Measurements from ENCODE around the gene ARL16. TPM values are rescaled to one million over a fixed set of nuclear protein-coding genes. Genes with fewer than 3 reads are reported as not detected.

Gene ARL16
- total and polyA plus RNA-seq, 4 donors: 7.9 to 24.3 (median 11.3) TPM

DNA sequence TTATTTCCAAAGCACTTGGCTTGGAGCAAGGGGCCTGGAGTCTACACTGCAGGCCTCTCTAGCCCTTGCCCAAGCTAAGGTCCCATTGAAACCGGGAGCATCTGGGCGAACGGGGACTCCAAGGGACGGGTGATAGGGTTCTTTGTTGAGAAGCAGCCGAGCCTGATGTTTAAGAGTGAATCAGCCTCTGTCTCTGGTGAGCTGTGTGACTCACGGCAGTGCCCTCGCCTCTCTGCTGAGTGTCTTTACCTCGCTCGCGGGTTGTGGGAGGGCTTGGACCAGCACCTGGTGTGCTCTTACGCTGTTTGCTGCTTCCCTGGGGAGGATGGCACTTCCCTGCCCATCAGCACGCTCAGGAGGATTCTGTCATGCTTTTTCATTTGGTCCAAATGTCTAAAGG is 1.5 kb upstream of the ARL16 start:
- H3K27ac ChIP-seq (ENCODE audit: low read depth in 1 of 2, low read length in 2 of 2): no peak overlapping the region
- H3K36me3 ChIP-seq (ENCODE audit: control insufficient read depth in 4 of 4, insufficient read depth in 3 of 4, low read depth in 1 of 4, low read length in 3 of 4): peaks cover 3 to 37% (median 12%) of the 10 kb centered on the region in 4 donors
- peaks cover 12 to 45% (median 37%) of the 10 kb centered on the region in 4 donors for H3K4me1 ChIP-seq (ENCODE audit: control insufficient read depth in 4 of 4, insufficient read depth in 4 of 4, low read length in 3 of 4)
- H3K27me3 ChIP-seq (ENCODE audit: control insufficient read depth in 4 of 4, insufficient read depth in 4 of 4, low read length in 3 of 4): no peaks in the 10 kb centered on the region
- peak overlapping the region in 1 of 2 donors; percentile 72 for H3K9ac ChIP-seq (ENCODE audit: low read depth in 1 of 2, low read length in 2 of 2)
- WGBS: 85% methylated on average over 12 of the region's 12 CpGs
- H3K9me3 ChIP-seq (ENCODE audit: control insufficient read depth in 4 of 4, low read length in 3 of 4): no peaks in the 10 kb centered on the region
- DNase-seq (ENCODE audit: low spot score): no peak
- TF ChIP-seq GABPA (IDR thresholded peaks at IDR 0.05 in 1 of 2, conservative IDR thresholded peaks at IDR 0.05 in 1 of 2) (no peak), EGR1 (IDR thresholded peaks at IDR 0.05; ENCODE audit: low read depth in 2 of 2) (no peak), RAD21 (IDR thresholded peaks at IDR 0.05) (no peak), HNF4G (IDR thresholded peaks at IDR 0.05) (no peak), NR2F2 (IDR thresholded peaks at IDR 0.05) (no peak), FOXA2 (IDR thresholded peaks at IDR 0.05) (no peak), YY1 (IDR thresholded peaks at IDR 0.05) (no peak), RXRA (IDR thresholded peaks at IDR 0.05) (no peak), FOXA1 (IDR thresholded peaks at IDR 0.05) (no peak)
- TF ChIP-seq, protein P1, sequence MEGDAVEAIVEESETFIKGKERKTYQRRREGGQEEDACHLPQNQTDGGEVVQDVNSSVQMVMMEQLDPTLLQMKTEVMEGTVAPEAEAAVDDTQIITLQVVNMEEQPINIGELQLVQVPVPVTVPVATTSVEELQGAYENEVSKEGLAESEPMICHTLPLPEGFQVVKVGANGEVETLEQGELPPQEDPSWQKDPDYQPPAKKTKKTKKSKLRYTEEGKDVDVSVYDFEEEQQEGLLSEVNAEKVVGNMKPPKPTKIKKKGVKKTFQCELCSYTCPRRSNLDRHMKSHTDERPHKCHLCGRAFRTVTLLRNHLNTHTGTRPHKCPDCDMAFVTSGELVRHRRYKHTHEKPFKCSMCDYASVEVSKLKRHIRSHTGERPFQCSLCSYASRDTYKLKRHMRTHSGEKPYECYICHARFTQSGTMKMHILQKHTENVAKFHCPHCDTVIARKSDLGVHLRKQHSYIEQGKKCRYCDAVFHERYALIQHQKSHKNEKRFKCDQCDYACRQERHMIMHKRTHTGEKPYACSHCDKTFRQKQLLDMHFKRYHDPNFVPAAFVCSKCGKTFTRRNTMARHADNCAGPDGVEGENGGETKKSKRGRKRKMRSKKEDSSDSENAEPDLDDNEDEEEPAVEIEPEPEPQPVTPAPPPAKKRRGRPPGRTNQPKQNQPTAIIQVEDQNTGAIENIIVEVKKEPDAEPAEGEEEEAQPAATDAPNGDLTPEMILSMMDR (IDR thresholded peaks at IDR 0.05; ENCODE audit: low read depth, low read length, missing input control): no peak
- TF ChIP-seq, protein P2, sequence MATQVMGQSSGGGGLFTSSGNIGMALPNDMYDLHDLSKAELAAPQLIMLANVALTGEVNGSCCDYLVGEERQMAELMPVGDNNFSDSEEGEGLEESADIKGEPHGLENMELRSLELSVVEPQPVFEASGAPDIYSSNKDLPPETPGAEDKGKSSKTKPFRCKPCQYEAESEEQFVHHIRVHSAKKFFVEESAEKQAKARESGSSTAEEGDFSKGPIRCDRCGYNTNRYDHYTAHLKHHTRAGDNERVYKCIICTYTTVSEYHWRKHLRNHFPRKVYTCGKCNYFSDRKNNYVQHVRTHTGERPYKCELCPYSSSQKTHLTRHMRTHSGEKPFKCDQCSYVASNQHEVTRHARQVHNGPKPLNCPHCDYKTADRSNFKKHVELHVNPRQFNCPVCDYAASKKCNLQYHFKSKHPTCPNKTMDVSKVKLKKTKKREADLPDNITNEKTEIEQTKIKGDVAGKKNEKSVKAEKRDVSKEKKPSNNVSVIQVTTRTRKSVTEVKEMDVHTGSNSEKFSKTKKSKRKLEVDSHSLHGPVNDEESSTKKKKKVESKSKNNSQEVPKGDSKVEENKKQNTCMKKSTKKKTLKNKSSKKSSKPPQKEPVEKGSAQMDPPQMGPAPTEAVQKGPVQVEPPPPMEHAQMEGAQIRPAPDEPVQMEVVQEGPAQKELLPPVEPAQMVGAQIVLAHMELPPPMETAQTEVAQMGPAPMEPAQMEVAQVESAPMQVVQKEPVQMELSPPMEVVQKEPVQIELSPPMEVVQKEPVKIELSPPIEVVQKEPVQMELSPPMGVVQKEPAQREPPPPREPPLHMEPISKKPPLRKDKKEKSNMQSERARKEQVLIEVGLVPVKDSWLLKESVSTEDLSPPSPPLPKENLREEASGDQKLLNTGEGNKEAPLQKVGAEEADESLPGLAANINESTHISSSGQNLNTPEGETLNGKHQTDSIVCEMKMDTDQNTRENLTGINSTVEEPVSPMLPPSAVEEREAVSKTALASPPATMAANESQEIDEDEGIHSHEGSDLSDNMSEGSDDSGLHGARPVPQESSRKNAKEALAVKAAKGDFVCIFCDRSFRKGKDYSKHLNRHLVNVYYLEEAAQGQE (IDR thresholded peaks at IDR 0.05): no peak
- peak overlapping the region in 1 of 3 donors; percentile 70 for H3K4me3 ChIP-seq (ENCODE audit: low read depth in 1 of 3, low read length in 3 of 3)

DNA sequence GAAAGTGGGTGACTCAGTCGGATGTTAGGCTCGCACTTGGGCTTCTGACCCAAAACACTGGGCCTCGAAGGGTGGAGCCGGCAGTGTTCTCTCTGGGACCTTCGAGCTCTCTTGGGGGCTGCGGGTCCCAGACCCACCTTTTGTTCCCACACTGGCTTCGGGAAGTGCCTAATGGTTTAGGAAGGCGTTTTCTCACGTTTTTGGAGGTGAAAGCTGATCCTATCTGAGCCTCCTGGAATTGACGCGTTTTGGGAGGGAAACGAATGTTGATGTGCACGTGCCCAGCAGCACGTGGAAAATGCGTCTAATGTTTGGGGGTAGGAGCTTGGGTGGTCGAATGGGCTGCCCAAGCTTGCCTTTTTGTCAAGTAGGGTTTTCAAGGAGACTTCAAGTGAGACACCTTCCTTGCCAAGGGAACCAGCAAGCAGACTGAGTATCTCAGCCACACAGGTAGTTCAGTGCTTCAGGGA is 880 bp upstream of the ARL16 start:
- Histone ChIP-seq H3K9me3 (ENCODE audit: control insufficient read depth in 4 of 4, low read length in 3 of 4) (no peaks in the 10 kb centered on the region), H3K4me1 (ENCODE audit: control insufficient read depth in 4 of 4, insufficient read depth in 4 of 4, low read length in 3 of 4) (peaks cover 16 to 51% (median 43%) of the 10 kb centered on the region in 4 donors), H3K27ac (ENCODE audit: low read depth in 1 of 2, low read length in 2 of 2) (peak overlapping the region; percentile 58 to 63), H3K4me3 (ENCODE audit: low read depth in 1 of 3, low read length in 3 of 3) (peak overlapping the region; percentile 70 to 94 (median 76)), H3K27me3 (ENCODE audit: control insufficient read depth in 4 of 4, insufficient read depth in 4 of 4, low read length in 3 of 4) (no peaks in the 10 kb centered on the region), H3K36me3 (ENCODE audit: control insufficient read depth in 4 of 4, insufficient read depth in 3 of 4, low read depth in 1 of 4, low read length in 3 of 4) (peaks cover 3 to 31% (median 12%) of the 10 kb centered on the region in 4 donors), H3K9ac (ENCODE audit: low read depth in 1 of 2, low read length in 2 of 2) (peak overlapping the region; percentile 11 to 72)
- TF ChIP-seq, protein P3, sequence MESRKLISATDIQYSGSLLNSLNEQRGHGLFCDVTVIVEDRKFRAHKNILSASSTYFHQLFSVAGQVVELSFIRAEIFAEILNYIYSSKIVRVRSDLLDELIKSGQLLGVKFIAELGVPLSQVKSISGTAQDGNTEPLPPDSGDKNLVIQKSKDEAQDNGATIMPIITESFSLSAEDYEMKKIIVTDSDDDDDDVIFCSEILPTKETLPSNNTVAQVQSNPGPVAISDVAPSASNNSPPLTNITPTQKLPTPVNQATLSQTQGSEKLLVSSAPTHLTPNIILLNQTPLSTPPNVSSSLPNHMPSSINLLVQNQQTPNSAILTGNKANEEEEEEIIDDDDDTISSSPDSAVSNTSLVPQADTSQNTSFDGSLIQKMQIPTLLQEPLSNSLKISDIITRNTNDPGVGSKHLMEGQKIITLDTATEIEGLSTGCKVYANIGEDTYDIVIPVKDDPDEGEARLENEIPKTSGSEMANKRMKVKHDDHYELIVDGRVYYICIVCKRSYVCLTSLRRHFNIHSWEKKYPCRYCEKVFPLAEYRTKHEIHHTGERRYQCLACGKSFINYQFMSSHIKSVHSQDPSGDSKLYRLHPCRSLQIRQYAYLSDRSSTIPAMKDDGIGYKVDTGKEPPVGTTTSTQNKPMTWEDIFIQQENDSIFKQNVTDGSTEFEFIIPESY (IDR thresholded peaks at IDR 0.05): no peak
- TF ChIP-seq, protein P1 (IDR thresholded peaks at IDR 0.05; ENCODE audit: low read depth, low read length, missing input control): no peak
- no peak for TF ChIP-seq FOXA2 (IDR thresholded peaks at IDR 0.05)
- no peak for TF ChIP-seq GABPA (IDR thresholded peaks at IDR 0.05 in 1 of 2, conservative IDR thresholded peaks at IDR 0.05 in 1 of 2)
- no peak for TF ChIP-seq JUND (IDR thresholded peaks at IDR 0.05)
- no peak for TF ChIP-seq HNF4G (IDR thresholded peaks at IDR 0.05)
- TF ChIP-seq EGR1 (IDR thresholded peaks at IDR 0.05; ENCODE audit: low read depth in 2 of 2): no peak
- no peak for TF ChIP-seq YY1 (IDR thresholded peaks at IDR 0.05)
- no peak for TF ChIP-seq RAD21 (IDR thresholded peaks at IDR 0.05)
- no peak for TF ChIP-seq FOXA1 (IDR thresholded peaks at IDR 0.05)
- TF ChIP-seq RXRA (IDR thresholded peaks at IDR 0.05): no peak
- TF ChIP-seq, protein P4, sequence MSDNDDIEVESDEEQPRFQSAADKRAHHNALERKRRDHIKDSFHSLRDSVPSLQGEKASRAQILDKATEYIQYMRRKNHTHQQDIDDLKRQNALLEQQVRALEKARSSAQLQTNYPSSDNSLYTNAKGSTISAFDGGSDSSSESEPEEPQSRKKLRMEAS (IDR thresholded peaks at IDR 0.05): no peak
- TF ChIP-seq TAF1 (conservative IDR thresholded peaks at IDR 0.05): no peak
- TF ChIP-seq NR2F2 (IDR thresholded peaks at IDR 0.05): no peak
- TF ChIP-seq, protein P2 (IDR thresholded peaks at IDR 0.05): no peak
- TF ChIP-seq, protein P5, sequence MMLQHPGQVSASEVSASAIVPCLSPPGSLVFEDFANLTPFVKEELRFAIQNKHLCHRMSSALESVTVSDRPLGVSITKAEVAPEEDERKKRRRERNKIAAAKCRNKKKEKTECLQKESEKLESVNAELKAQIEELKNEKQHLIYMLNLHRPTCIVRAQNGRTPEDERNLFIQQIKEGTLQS (IDR thresholded peaks at IDR 0.05): no peak
- no peak for DNase-seq (ENCODE audit: low spot score)
- WGBS: 2% methylated on average over 16 of the region's 16 CpGs
